Femur (tissue), 1 donor: Measurements from ENCODE around the gene NPLOC4.

Source experiments
- DNase-seq: peaks from one replicate; pipeline ENCODE4 v3.0.0-alpha.2; 2017

NPLOC4 gene

DNA sequence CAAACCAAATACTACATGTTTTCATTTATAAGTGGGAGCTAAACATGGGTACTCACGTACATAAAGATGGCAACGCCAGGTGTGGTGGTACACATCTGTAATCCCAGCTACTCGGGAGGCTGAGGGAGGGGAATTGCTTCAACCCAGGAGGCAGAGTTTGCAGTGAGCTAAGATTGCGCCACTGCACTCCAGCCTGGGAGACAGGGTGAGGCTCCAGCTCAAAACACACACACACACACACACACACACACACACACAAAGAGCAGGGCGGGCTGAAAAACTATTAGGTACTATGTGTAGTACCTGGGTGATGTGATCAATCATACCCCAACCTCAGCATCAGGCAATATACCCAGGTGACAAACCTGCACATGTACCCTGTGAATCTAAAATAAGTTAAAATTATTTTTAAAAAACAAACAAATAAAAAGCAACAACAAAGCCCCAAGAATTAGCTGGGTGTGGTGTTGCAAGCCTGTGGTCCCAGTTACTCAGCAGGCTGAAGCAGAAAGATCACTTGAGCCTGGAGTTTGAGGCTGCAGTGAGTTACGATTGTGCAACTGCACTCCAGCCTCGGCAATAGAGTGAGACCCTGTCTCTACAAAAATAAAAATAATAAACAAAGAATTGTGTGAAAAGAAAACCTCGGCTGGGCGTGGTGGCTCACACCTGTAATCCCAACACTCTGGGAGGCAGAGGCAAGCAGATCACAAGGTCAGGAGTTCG is 72.9 kb downstream of the NPLOC4 start:
- DNase-seq = peak; percentile 19

DNA sequence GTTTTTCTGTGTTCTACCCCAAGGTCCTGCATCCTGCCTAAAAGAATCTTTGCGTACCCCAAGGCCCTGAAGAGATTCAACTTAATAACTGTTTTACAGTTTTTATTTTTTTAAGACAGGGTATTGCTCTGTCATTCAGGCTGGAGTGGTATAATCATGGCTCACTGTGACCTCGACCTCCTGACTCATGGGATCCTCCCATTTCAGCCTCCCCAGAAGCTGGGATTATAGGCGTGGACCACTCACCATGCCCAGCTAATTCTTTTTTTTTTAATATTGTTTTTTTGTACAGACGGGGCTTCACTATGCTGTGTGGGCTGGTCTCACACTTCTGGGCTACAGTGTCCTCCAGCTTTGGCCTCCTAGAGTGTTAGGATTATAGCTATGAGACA is 75.4 kb downstream of the NPLOC4 start:
- DNase-seq = no peak

DNA sequence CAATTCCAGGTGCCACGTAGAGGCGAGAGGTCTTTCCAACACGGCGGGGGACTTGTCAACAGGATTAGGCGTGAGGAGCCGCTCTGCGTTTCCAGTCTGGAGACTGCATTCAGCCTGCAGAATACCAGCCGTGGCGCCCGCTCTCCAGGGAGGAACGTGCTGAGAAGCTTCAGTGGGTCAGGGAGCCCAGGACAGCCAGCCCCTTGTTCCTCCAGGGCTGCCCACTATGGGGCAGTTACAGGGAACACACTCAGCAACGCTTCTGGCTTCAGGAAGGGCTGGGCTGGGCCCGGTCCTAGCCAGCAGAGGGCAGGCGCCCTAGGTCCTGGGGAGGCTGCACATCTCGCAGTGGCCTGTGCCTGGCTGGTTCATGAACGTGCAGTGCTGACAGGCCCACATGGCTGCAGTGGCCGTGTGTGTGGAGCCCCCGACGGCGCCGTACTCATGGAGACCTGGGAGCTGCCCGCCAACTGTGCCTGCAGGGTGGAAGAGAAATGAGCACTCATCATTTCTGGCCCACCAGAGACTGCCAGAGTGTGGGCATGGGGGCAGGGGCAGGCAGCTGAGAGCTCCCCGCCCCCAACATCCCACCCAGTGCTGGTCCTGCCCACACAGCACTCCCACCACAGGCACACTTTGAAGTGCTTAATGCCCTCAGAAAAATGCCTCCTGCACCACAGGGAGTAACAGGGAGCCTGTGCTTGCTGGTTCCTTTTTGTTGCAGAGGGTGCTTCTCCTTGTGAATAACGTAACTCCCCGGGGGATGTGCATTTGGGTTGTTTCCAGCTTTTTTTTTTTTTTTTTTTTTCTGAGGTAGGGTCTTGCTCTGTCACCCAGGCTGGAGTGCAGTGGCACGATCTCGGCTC is 77.7 kb downstream of the NPLOC4 start:
- no peak for DNase-seq

DNA sequence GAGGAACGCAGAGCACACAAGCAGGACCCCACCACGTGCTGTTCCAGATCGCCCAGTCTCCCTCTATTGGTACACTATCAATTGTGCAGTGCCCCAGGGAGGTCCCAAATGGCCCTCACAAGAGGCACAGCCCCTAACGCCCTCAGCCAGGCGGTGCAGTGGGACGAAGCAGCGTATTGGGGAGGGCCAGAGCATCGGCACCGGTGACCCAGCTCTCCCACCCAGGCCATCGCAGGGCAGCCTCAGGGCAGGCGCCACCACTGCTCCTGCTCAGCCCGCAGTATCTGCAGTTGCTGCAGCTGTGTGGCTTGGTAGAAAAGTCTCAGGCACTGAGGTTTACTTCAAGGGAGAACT is 78.8 kb downstream of the NPLOC4 start:
- DNase-seq = no peak

DNA sequence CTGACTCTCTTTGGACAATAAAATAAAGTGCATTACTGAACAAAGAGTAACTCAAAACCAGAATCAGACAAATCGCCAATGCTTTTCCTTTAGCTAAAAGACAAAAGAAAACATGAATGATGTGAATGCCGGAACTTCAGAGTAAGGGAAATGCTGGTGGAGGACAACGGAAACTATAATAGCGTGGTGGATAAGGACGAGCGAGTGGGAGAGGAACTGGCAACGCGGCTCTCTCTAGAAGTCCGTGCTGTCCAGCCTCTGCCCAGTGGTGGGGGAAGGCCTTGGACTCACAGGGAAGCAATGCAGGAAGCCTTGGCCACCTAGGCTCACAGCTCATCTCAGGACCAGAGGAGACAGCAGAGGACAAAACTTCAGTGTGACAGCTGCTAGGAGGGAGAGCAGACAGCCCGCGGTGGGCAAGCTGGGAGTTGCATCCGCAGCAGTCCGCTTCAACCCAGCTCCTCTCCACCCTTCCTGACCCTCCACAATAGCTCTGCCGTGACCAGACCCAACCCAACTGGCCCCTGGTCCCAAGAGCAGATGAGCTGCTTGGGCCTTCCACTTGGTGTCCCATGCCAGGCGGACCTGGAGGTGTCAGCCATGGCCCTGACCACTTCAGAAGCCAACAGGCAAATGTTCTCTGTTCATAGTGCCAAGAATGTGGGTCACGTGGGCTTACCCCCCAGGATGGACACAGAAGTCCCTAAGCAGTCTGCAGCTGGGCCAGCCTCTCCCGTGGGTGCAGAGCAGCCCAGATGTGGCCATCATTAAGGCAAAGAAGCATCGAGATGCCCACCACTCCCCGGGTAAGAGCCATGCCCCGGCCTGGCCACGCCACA is 79.4 kb downstream of the NPLOC4 start:
- DNase-seq = no peak

DNA sequence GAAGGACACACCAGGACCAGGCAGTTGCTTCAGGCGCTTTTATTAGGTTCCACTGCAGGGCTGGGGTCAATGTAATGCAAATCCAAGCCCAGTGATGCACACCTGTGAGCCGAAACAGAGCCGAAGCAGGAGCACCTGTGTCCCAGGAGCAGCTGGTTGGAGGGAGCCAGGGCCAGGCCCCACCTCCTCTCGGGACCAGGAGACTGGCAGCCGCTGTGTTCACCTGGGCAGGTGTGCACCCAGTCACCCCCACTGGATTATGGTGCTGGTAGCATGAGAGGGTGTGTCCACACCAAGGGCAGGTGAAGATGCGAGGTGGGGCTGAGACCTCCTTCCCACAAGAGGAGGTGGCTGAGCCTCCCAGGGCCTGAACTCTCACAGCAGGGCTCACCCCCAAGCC is 80.0 kb downstream of the NPLOC4 start:
- no peak for DNase-seq

DNA sequence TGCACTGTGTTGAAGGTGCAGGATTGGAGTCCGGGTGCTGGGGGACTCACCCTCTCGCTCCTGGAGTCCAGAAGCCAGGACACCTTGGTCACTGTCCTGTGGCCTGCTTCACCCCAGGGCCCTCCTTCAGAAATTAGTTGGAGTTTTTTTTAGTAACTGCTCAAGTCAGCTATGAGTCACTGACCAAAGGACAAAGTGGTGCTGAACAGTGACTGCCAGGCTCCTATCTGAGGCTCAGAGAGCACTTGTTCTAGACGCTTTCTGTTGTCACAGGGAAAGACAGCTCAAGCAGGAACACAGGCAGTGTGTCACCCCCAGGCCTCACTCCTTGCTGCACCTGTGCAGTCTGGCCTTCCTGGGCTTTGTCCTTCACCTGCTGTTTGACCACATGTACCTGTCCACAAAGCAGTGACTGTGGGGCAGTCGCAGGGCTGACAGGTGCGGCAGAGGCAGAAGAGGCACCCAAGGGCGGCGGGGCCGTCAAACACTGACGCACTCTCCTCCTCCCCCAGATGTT is 80.7 kb downstream of the NPLOC4 start:
- DNase-seq = peak; percentile 17

DNA sequence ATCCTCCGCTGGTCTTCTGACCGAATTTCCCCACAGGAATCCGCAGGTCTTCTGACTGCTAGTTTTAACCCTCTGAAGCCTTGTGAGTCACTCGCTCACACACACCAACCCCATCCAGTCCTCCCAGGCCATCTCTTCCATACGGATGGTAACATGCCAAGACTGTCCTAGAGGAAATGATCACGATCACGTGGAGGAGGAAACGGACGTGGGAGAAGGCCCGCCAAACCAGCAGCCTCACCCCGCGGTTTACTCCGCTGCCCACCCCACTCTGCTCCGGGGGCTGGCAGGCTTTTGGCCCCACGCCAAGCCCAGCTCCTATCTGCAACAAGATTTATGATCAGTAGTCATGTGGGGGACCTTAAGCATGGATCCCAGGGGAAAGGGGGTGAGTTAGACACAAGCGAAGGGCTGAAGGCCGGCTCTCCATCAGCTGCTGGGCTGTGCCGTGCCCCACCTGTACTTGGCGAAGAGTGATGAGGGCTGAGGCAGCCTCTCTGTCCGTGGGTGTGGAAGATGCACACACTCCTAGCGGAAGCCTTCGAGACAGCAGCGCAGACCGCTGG is 83.2 kb downstream of the NPLOC4 start:
- peak; percentile 55 for DNase-seq

DNA sequence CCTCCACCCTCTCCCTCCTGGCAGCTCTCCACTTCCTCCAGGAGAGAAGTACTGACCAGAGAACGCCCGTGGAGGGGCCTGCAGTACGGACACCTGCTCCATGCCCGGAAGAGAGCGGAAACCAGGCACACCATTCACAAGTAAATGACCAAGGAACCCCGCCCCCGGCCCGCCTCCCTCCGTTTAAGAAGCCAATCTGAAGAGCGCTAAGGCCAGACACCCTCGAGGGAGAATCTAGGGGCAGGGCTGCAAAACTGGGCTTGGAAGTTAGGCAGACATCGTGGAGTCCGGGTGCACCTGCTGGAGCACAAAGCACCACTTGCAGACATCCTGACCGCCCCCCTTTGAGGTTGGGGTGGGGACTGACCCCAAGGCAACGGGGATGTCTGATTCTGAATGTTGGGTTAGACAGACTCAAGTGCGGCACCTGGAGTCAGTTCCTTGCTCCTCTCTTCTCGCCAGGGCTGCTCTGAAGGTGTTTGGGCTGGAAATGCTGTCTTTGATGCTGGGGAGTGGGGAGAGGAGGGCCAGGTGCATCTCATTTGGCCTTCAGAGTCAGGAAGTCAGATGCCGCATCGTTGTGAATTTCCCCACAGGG is 83.8 kb downstream of the NPLOC4 start:
- peak; percentile 82 for DNase-seq

DNA sequence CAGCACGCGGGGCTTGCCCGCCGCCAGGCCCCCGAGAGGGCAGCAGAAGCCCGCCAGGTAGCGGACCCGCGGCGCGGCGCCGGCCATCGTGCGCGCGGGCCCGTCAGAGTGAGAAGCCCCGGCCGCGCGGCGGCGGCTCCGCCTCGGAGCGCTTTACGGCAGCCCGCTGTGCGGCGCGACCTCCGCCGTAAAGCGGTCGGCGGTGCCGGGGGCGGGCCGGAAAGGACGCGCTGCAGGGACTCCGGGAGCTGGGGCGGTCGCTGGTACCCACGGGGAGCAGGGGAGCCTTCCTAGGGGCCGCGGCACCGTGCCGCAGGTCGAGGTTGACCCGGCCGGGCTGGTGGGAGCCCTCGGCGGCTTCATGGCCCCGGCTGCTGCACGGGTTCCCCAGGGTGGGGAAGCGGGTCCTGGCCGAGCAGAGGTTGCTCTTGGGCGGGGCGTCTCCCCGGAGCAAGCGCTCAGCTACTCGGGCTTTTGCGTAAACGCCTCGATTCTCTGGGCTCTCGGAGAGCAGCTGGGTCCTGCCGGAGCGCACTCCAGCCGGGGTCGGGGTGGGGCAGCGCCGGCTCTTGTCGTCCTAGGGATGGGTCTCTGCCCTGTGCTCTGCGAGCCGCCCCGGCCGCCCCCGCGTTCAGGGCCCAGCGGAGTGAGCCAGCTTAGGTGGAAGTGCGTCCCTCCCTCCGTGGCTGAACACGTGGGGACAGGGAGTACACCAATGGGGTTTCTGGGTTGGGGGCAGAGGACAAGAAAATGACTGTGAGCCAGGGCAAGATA is 84.5 kb downstream of the NPLOC4 start, which contains the start of gene FAAP100:
Gene FAAP100, minus strand, starts transcription at position 110 of the 774 bp plus-strand sequence. Its CDS starts 23 bp downstream, at position 87.
- peak; percentile 86 for DNase-seq

DNA sequence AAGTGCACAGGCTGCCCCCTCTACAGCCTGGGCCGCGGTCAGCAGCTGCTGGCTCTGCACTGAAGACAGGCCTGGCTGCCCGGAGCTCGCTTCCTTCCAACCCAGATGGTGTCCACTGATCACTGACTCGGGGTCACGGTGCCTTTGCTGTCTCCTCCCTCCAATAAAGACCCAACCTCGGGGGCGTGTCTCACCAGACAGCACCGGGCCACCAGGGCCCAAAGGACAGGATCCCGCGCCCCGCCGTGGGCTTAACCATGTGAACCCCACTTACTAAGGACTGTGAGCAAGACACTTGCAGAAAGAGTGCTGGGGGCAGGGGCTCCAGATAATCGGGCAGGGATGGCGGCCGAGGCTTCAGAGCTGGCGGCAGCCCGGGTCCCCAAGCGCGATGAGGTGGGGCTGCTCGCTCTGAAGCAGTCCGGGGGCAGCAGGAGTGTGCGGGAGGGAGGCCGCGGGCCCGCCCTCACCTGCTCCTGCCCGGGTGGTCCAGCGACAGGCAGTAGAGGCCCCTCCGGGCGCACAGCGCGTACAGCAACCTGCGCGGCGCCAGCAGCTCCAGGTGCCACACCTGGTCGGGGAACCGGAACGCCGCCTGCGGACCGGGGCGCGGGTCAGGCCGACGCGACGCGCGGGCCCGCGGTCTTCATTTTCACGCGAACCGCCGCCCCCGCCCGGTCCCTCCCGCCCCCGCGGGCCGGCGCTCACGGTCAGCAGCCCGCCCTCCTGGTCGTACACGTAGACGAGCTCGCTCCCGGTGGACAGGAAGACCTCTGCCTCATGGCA is 85.3 kb downstream of the NPLOC4 start:
- peak; percentile 45 for DNase-seq

DNA sequence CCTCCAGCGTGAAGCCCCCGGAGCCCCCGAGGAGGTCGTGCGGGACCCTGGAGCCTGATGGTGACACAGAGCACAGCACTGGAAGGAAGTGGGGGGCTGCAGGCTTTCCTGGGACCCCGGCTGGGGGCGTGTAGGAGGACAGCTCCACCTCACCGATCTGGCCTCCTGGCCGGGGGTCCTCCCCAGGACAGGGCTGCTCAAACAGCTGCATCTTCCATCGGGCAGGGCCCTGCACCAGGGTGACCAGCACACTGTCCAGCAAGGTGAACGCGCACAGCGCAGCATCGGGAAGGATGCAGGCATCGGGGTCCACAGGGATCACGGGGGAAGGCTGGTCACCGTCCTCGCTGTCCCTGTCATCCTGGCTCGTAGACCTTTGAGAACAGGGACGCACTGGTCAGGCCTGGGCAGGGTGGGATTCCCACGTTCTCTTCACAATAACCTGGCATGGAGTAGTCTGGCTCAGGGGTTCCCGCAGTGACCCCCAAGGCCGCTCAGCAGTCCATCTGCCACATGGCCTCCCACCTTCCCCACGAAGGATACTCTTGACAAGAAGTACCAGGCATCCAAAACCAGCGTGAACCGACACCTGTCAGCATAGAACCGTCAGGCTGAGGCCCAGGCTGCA is 86.0 kb downstream of the NPLOC4 start:
- peak; percentile 24 for DNase-seq

DNA sequence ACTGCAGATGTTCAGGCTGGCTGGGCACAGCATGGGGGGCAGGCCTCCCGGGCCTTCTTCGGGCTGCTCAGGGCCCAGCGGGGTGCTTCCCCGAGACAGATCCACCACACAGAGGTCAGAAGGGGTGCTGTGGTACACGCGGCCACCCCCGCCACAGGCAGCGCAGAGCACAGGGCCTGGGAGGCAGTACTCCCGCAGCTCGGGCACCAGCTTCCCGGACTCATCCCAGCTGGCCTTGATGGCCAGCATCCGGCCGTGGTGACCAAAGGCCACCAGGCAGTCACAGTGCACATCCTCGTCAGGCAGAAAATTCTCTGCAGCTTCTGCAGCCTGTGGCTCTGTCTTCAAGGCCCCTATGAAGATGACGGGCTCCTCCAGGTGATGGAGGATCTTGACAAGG is 86.6 kb downstream of the NPLOC4 start:
- DNase-seq = peak; percentile 15

DNA sequence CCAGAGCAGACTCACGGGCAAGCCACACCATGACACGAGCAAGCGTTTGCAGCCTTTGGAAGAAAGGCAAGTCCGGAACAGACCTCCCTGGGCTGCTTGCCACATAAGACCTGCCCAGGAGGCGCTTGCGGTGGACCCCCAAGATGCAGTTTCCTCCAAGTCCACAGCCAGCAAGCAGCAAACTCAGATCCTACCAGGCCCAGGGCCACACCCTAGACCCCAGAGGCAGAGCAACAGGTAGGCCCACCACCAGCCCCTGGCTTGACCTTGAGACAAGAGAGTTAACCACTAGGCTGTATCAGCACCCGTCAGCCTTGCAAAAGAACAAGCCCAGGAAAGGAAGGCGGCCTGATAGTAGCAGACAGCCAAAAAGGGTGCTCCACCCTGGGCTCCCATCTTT is 87.1 kb downstream of the NPLOC4 start:
- DNase-seq = peak; percentile 16

DNA sequence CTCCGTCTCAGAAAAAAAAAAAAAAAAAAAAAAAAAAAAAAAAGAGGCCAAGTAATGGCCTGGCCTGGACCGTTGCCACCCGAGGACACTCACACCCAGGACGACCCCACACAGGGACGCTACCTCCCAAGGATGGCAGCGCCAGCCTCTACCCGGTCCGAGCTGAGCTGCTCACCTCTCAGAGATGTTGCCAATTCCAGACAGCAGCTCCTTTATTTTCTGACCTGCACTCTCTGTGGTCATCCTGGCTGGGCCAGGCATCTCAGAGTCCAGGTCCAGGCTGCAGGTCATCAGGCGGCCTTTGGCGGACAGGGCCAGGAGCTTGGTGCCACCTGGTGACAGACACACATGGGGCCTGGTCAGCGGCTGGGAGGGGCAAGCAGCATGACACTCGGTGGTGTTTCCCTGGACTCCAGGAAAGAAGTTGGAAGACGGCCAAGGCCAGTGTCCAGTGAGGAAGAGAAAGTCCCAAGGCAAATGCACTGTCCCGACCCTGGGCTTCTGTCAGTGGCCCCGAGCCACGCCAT is 87.8 kb downstream of the NPLOC4 start:
- peak; percentile 22 for DNase-seq

DNA sequence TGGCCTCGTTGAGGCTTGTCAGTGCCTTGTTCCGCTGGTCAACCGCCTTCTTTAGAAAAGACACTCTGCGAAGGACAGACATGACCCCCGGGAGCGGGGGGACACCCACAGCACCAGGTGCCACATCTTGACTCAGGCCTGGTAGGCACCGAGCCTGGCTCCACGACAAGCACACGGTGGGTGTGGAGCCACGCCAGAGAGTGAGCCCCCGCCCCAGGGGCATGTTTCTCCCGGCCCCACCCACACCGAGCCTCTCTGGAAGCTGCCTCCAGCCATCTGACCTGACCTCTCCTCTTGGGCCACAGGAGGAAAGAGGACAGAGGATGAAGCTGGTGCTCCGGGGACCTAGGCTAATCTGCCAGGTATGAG is 89.3 kb downstream of the NPLOC4 start:
- peak; percentile 12 for DNase-seq

DNA sequence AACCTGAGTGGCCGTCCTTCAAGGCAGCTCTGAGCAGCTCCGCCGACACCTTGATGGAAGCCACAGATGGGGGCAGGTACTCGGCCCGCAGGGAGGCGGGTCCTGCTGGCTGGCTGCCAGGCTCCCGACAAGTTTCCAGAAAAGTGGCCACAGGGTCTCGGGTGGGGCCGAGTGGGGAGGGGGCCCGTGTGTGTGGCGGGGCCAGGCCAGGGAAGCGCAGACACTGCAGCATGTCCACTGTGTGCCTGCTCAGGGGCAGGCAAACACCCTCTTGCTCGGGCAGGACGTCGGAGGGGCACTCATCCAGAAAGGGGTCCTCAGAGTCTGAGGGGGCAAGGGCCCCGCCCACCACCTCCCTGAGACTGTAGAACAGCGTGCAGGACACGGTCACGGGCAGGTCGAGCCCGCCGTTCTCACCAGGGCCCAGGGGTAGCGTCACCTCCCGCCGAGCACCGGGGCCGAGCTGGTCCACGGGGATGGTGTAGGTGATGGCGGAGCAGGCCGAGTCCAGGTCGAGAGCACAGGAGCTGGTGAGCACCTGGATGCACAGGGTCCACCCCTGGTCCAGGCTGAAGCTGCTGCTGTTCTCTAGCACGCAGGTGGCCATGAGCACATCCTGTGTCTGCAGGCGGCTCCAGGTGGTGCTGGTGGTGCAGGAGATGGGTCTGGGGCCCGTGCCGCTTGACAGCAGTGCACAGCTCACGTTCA is 89.9 kb downstream of the NPLOC4 start:
- peak; percentile 21 for DNase-seq

DNA sequence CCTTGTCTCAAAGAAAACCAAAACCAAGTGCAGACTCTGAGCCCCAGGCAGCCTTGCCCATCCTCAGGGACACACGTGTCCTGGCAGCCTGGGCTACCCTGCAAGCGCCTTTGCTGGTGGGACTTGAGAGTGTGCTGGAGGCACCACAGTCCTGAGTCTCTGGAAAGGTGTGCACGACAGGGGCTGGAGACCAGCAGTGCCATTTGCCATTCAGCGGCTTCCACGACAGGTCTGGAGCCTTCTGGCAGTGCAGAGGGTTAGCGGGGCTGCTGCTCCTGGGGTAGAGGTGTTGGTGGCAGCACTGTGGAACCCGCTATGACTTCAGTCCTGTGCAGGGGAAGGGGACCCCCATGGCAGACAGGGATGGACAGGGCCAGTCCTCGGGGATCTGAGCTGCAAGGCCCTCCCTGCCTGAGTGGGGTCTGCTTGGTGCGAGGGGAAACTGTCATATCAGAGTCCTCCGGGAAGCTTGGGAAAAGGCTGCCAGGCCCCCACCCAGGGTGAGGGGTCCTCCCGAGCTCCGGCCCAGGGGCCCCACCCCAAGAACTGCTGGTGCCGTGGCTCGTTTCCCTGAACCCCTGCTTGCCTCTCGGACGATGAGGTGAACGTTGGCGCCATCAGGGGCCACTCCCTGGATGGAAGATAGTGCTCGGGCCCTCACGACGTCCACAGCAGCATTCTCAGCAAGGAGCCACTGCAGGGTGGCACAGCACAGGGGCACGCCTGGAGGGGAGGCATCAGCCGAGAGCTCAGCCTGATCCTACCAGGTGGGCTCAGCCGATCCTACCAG is 91.6 kb downstream of the NPLOC4 start:
- peak; percentile 19 for DNase-seq
